HG03196 (cell line): Measurements from ENCODE around the gene LRRC28.
A peak's percentile ranks its signal among the peaks of the same experiment; 100 is the strongest.

ENCODE experiments used
- ATAC-seq: cut with Tn5 transposase; IDR thresholded peaks from one replicate; pipeline ENCODE4 v1.9.1; 2021; ENCODE audit not compliant: unreplicated experiment

The LRRC28 gene

GRCh38 chr15:99305761-99306505 lies 54.7 kb downstream of the LRRC28 start:
- ATAC-seq = no peak

DNA sequence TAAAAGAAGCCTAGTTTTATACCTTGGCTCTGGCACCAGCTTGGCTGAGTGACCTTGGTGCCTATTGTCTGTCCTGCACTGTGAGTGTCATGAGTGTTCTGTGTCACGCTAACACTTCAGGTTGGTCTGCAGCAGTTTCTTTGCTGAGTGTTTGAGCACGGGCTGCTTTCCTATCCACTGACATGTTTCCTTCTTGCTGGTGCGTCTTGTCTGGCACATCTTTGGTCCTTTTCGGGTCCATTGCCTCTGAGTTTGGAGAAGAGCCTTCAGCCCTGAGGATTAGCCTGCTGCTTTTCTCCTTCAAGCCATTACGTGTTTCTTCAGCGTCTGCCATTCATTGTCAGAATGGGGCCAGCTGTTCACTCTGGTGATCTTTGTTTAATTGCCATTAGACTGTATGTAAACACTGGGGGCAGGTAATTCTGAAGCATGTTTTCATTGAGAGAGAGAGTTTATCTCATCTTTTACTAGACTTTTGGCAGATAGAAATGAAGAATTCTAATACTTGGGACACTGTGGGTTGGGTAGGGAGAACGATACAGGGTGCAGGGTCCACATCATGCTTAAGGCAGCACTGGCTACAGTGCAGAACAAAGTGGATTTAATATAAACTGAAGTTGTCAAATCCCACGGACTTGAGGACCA lies 55.5 kb downstream of the LRRC28 start:
- ATAC-seq = no peak

GRCh38 chr15:99307735-99308134 lies 56.5 kb downstream of the LRRC28 start:
- no peak for ATAC-seq

DNA sequence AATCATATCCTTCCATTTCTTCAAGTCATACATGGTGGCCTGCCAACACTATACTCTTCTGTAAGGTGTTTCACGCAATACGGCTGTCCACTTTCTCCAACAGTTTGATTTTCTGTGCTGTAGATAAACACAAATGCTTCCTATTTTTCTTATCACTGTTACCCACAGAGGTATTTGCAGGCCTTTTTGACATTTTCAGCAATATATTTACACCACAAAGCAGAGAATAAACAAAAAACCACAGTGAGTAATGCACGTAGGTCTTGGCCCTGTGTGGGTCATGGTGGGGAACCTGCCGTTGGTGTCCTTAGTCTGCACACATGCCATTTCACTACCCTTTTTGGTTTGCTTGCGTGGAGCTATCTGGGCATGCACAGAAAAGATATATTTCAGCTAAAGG lies 59.5 kb downstream of the LRRC28 start:
- no peak for ATAC-seq

DNA sequence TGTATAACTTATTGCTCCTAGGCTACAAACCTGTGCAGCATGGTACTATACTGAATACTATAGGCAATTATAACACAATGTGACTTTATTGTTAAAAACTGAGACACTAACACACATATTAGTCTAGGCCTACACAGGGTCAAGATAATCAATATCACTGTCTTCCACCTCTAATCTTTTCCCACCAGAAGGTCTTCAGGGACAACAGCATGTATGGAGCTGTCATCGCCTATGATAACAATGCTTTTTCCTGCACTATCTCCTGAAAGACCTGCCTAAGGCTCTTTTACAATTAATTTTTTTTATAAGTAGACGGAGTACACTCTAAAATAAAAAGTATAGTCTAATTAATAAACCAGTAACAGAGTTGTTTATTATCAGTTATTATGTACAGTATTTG lies 60.9 kb downstream of the LRRC28 start:
- ATAC-seq = no peak

DNA sequence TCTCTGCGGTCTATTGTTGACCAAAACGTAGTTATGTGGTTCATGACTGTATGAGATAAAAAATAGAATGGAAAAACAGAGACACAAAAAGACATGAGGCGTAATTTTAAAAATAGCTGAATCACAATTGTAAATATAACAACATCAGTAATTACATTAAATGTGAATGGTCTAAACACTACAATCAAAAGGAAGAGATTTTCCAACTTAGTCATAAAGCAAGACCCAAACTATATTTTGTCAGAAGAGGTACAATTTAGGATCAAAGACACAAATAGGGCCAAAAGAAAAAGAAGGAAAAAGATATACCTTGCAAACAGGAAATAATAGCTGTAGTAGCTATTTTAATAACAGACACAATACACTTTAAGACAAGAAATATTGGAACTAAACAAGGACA lies 61.5 kb downstream of the LRRC28 start:
- no peak for ATAC-seq

DNA sequence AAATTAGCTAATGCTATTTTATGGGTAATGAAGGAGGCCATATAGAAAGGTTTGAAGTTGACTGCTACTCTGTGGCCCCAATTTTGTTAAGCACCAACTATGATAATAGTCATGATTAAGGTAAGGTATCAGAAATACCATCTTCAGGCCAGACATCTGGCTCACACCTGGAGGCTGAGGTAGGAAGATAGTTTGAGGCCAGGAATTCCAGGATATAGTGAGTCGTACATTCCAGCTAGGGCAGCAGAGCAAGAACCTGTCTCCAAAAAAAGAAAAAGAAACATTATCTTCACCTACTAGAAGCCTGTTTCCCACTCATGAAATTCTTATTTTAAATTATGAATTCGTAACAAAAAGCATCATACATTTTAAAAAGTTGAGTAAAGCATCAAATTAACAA lies 64.4 kb downstream of the LRRC28 start:
- no peak for ATAC-seq

GRCh38 chr15:99320374-99321215 lies 69.3 kb downstream of the LRRC28 start:
- no peak for ATAC-seq

DNA sequence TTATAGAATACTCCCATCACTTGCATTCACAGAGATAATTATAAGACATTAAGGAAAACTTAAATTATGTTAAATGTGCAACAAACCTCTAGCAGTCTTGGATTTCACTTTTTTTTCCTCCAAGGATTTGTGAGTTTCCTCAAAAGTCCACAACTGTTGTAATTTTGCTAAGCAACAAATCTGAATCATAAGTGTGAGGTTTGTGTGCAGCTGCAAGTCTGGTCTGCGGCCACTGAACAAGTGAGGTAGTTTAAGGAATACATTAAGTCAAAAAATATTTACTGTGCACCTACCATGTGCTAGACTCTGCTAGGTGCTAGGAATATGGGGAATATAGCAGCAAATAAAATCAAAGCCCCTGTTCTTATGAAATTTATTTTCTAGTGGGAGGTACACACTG lies 70.2 kb downstream of the LRRC28 start:
- ATAC-seq = no peak

DNA sequence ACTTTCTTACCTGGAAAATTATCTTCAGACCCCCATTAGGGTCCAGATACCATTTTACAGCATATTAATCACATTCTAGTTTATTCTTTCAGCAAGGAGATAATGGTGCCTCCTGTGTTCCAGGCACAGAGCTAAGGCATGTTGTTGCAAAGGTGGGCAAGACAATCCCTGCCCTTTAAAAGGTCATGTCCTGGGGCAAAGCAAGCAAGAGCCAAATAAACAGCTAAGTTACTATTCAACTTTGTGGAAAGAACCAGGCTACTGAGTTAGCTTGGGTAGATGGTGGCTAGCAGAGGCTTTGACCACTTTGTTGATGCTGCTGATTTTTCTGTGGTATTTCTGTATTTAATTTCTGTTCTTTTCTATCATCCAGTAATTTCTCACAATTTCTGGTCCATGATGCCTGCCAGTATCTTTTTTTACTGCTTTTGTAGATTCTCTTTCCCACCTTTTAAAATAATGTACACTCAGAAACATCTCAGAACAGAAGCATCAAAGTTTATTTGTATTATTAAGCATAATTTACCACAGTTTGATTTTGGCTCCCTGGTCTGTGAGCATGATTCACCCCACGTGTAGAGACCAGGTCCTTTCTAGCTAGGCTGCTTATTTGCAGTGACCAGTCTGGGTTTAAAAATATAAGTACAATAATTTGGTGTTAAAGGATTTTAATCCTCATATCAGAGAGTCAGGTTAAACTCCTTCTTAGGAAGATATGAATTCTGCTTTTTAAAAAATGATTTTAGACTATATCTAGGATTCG lies 71.5 kb downstream of the LRRC28 start:
- ATAC-seq = no peak

DNA sequence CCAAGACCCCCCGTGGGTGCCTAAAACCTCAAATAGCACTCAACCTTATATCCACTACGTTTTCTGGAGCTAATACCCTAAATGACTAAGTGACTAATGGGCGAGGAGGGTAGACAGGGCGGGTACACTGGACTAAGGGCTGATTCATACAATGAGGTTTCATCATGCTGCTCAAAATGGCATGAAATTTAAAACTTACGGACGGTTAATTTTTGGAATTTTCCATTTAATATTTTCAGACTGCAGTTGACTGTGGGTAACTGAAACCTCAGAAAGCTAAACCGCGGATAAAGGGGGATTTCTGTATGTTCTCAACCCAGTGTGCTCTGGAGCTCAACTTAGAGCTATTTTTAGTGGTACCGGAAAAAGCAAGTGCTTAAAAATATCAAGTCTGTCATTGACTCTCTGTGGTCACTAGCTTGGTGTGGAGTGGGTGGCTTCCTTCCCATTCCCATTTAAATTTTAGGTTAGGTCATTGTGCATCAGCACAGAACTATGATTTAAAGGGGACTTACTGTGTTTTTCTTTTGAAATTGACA lies 72.9 kb downstream of the LRRC28 start:
- ATAC-seq = peak; percentile 74

DNA sequence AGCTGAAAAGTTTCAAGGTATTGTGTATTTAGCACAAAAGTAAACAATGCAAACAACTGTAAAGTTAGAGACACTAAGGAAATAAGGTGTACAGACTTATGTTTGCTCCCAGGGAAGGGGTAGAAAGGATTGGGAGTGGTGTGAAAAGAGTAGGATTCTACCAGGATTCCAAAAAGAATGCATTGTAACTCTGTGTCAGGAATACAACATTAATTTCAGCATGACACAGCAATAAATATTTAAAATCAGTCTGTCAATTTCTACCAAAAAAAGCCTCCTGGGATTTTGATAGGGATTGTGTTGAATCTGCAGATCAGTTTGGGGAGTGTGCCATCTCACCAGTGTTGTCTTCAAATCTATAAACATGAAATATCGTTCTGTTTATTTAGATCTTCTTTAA lies 73.4 kb downstream of the LRRC28 start:
- no peak for ATAC-seq

DNA sequence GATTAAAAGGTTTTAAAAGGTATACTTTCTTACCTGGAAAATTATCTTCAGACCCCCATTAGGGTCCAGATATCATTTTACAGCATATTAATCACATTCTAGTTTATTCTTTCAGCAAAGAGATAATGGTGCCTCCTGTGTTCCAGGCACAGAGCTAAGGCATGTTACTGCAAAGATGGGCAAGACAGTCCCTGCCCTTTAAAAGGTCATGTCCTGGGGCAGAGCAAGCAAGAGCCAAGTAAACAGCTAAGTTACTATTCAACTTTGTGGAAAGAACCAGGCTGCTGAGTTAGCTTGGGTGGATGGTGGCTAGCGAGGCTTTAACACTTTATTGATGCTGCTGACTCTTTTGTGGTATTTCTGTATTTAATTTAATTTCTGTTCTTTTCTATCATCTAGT lies 75.0 kb downstream of the LRRC28 start:
- ATAC-seq = no peak

DNA sequence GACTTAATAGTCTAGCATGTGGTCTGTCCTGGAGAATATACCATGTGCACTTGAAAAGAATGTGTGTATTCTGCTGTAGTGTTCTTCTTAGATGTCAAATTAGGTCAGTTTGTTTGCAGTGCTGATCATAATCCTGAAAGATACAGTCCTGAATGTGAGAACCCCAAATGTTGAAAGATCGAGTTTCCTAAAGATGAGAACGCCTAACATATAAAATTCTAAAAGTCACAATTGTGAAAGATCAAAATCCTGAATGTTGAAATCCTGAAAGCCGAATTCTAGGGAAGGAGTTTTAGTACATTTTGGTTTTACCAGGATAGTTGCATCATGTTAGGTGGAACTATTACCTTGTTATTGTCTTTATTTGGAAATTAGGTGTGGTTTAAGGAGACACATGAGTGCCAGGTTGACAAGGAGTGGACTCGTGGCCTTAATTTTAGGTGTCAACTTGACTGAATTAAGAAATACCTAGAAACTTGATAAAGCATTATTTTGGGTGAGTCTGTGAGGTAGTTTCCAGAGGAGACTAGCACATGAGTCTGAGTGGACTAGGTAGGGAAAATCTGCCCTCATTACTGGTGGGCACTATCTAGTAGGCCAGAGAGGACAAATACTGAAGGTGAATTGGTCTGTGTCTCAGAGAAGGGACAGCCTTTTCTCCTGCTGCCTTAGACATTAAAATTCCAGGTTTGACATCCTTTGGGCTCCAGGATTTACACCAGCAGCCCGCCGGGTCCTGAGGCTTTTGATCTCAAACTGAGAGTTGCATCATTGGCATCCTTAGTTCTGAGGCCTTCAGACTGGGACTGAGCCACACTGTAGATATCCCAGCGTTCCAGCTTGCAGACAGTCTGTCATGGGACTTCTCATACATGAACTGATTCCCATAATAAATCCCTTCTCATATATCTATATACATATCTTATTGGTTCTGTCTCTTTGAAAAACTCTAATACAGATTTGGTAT lies 77.1 kb downstream of the LRRC28 start:
- no peak for ATAC-seq

- no peak for ATAC-seq
Observed at GRCh38 chr15:99331381-99331780, 80.1 kb downstream of the LRRC28 start.

DNA sequence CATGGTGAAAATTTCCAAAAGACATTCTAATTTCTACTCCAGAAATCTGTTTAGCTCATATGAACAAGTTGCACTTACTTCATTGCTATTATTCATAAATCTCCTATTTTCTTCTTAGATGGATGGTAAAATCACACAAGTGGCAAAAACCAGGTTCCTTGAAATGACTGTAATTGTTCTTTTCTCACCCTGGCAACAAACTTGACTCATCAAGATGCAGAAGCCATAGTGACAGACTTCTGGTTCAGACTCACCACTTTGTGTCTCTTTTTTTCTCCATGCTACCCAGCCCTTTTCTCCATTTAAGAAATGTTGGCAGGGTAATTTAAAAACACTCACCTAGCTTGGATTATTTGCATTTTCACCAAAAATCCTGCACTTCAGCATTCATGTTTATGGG lies 82.1 kb downstream of the LRRC28 start:
- ATAC-seq = no peak

DNA sequence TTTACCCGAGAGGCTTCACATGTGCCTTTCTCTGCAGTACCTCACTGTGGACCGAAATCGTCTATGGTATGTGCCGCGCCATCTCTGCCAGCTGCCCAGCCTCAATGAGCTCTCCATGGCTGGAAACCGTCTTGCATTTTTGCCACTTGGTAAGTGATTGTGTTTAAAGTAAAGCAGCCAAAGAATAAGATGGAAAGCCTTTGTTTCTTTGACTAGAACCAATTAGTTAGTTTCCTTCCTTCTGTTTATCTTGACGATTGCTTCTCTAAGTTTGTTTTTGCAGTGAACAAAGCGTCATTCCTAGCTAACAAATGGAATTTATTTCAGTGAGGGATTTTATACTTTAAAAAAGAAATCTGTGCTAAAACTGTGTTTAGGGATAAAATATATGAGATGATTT lies 82.7 kb downstream of the LRRC28 start:
- no peak for ATAC-seq

DNA sequence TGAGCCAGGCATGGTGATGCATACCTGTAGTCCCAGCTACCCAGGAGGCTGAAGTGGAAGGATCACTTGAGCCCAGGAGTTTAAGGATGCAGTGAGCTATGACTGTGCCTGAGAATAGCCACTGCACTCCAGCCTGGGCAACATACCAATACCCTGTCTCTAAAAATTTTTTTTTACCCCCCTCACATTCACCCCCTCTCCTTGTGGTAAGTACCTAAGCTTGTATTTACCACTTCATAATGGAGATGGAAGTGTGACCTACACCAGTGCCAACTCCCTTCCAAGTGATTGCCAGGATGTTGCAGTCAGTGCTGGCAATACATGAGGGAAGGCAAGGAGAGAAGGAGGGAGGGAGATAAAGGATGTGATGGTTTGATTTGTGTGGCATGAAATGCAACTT lies 84.2 kb downstream of the LRRC28 start:
- no peak for ATAC-seq

DNA sequence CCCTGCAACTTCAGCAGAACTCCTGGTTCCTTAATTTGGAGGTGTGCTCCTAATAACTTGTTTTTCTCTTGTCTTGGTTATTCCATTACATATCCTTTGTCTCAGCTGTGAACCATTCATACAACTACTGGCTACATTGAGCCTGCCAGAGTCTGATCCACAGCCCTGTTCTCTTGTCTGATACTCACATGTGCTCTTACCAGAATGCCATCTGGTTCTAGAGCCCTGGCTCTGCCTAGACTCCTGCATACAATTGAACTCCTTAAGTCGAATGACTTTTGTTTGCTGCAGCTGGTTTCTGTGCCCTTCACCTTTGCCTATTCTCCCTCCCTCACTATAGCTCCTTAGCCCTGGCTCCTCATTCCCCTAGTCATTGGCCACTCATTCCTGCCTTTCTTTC lies 85.5 kb downstream of the LRRC28 start:
- ATAC-seq = no peak

DNA sequence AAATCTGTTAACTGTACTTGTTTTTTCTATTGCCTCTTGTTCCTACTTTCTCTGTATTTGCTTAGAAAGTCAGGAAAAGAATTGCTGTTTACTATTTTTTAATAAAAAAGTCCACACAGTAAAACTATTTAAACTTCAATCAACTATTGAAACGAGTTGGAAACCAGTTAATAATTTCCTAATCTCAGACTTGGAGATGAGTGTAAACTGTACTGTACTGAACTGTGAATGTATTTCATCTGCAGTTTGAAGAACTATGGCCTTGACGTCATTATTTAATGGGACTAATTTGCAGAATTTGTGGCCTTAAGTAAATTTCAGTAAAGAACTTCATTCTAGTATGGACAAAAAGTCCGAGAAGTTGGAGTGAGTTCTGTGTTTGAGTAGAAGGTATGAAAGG lies 89.1 kb downstream of the LRRC28 start:
- ATAC-seq = no peak
